ENCODE results near the gene XPR1. TPM values are rescaled to one million over a fixed set of nuclear protein-coding genes. Genes with fewer than 3 reads are reported as not detected.

Gene XPR1
- total and polyA plus RNA-seq, 2 donors (not counting 3 experiments of a cell fraction or from before 2014, with no cell fraction given): 23.9 to 26.7 TPM

DNA sequence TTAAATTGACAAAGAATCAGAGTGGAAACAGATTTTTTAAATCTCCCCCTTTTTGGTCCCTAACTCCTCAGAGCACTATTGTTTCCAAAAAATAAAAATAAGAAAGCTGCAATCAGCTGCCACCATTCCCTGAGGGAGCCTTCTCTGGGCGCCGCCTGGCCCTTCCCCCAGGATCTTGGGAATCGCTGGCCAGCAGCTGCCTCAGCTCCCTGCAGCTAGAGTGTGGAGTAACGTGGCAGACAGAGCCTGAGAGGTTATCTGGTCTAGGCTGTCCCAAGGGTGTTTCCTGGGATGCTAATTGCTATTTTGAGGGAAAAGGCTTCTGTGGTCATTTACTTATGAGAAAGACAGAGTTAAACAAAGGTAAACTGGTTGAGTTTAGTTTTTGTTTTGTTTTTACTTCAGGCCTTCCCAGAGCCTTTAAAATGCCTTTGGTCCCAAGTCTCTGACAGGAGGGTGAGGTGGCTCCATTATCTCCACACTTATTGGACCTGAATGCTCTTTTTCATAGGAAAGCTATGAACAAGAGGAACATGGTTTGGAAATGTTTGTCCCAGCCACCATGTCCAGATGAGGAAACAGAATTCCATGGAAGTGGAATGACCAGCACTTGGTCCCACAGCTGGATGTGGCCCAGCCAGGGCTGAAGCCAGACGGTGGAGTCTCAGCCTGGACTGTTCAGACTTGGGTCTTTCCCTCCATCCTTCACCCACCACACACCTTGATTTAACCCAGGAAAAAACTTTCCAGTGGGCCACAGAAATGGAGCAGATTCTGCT is 266.8 kb downstream of the XPR1 start:
- dilution Hi-C loops (cut with MboI; ENCODE audit: extremely low pct_ligation_motif_present, low sequenced_read_pairs) (no loop called here), intact Hi-C loops (cut with micrococcal nuclease) (loop anchor here (10.0 kb wide), 1 partner anchor 526 kb away; no protein-coding TSS in a partner anchor)
- Histone ChIP-seq H2AFZ (ENCODE audit: low read depth, low read length) (no peak overlapping the region), H3K9me3 (replicated peaks; ENCODE audit: control insufficient read depth, insufficient read depth, low read length) (no peaks in the 10 kb centered on the region), H3K9me1 (replicated peaks; ENCODE audit: control insufficient read depth, extremely low read depth, insufficient read depth, low read length) (no peaks in the 10 kb centered on the region), H3K4me1 (ENCODE audit: control insufficient read depth, extremely low read depth, insufficient read depth, low read length) (no peaks in the 10 kb centered on the region), H3K36me3 (ENCODE audit: control insufficient read depth in 2 of 2, extremely low read depth in 1 of 2, insufficient read depth in 2 of 2, low read length in 2 of 2) (no peaks in the 10 kb centered on the region), H3K9ac (replicated peaks; ENCODE audit: extremely low read depth, insufficient read depth, low read length) (no peak overlapping the region), H3K79me2 (ENCODE audit: control insufficient read depth, insufficient read depth, low read length) (no peaks in the 10 kb centered on the region), H4K20me1 (replicated peaks; ENCODE audit: control insufficient read depth, extremely low read depth, insufficient read depth, low read length) (no peaks in the 10 kb centered on the region), H3K4me3 (replicated peaks in 1 of 3; ENCODE audit: insufficient read depth in 1 of 3, low read depth in 1 of 3, low read length in 3 of 3) (no peak overlapping the region), H3K27me3 (ENCODE audit: control insufficient read depth in 2 of 2, insufficient read depth in 2 of 2, low read length in 2 of 2) (no peaks in the 10 kb centered on the region), H3K4me2 (ENCODE audit: insufficient read depth, low read length) (no peak overlapping the region), H3K27ac (ENCODE audit: insufficient read depth, low read depth, low read length) (no peak overlapping the region)
- no TSS peak for BruUV-seq (replicated peaks)
- TF ChIP-seq, protein P1, sequence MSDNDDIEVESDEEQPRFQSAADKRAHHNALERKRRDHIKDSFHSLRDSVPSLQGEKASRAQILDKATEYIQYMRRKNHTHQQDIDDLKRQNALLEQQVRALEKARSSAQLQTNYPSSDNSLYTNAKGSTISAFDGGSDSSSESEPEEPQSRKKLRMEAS (IDR thresholded peaks at IDR 0.05; ENCODE audit: insufficient read depth, insufficient read length): no peak
- TF ChIP-seq POLR2AphosphoS5 (IDR thresholded peaks at IDR 0.05; ENCODE audit: insufficient read depth, low read depth, low read length): no peak
- no peak for TF ChIP-seq JUN (IDR thresholded peaks at IDR 0.05; ENCODE audit: borderline replicate concordance, insufficient read depth, insufficient read length, low read depth)
- CTCF ChIA-PET: interaction anchor here (2.5 kb wide), 1 partner anchor 17 kb away, joined by 9 read pairs; no protein-coding TSS in a partner anchor
- DNase-seq (ENCODE audit: low read depth, low spot score): no peak
- POLR2A ChIA-PET: no interaction called here
- FAIRE-seq: no peak

DNA sequence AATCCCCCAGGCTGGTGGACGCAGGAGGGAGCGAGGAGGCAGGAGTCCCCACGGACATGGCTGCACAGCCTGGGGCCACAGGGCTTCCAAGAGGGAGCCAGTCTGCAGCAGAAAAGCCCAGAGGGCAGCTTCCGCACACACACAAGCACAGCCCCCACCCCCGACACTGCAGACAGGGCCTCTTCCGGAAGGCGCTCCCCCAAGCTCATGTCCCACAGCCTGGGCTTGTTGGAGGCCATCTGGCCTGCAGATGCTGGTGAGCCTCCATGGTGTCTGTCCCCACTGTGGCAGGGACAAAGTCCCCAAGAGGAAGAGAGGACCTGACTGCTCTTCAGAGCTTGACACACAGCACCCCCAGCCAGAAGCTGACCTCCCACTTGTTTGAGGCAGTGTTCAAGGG is 267.4 kb downstream of the XPR1 start:
- no peaks in the 10 kb centered on the region for H3K36me3 ChIP-seq (ENCODE audit: control insufficient read depth in 2 of 2, extremely low read depth in 1 of 2, insufficient read depth in 2 of 2, low read length in 2 of 2)
- TF ChIP-seq, protein P1 (IDR thresholded peaks at IDR 0.05; ENCODE audit: insufficient read depth, insufficient read length): no peak
- TF ChIP-seq POLR2A (IDR thresholded peaks at IDR 0.05; ENCODE audit: low read depth, low read length): no peak
- TF ChIP-seq JUN (IDR thresholded peaks at IDR 0.05; ENCODE audit: borderline replicate concordance, insufficient read depth, insufficient read length, low read depth): no peak
- TF ChIP-seq POLR2AphosphoS5 (IDR thresholded peaks at IDR 0.05; ENCODE audit: insufficient read depth, low read depth, low read length): no peak
- TF ChIP-seq FOS (IDR thresholded peaks at IDR 0.05; ENCODE audit: borderline replicate concordance, insufficient read depth, low read length): no peak
- no peak for TF ChIP-seq EZH2 (IDR thresholded peaks at IDR 0.05; ENCODE audit: borderline replicate concordance, low read depth, low read length, severe bottlenecking)
- TF ChIP-seq, protein P2, sequence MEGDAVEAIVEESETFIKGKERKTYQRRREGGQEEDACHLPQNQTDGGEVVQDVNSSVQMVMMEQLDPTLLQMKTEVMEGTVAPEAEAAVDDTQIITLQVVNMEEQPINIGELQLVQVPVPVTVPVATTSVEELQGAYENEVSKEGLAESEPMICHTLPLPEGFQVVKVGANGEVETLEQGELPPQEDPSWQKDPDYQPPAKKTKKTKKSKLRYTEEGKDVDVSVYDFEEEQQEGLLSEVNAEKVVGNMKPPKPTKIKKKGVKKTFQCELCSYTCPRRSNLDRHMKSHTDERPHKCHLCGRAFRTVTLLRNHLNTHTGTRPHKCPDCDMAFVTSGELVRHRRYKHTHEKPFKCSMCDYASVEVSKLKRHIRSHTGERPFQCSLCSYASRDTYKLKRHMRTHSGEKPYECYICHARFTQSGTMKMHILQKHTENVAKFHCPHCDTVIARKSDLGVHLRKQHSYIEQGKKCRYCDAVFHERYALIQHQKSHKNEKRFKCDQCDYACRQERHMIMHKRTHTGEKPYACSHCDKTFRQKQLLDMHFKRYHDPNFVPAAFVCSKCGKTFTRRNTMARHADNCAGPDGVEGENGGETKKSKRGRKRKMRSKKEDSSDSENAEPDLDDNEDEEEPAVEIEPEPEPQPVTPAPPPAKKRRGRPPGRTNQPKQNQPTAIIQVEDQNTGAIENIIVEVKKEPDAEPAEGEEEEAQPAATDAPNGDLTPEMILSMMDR (IDR thresholded peaks at IDR 0.05; ENCODE audit: extremely low read depth in 1 of 2, insufficient read depth in 1 of 2, low read depth in 1 of 2, low read length in 2 of 2): no peak
- TF ChIP-seq MYC (IDR thresholded peaks at IDR 0.05; ENCODE audit: low read depth, low read length): no peak
- no peak for TF ChIP-seq GATA2 (IDR thresholded peaks at IDR 0.05; ENCODE audit: insufficient read depth, insufficient read length, low read depth, low read length)
- no peaks in the 10 kb centered on the region for H3K4me1 ChIP-seq (ENCODE audit: control insufficient read depth, extremely low read depth, insufficient read depth, low read length)
- no peak overlapping the region for H3K9ac ChIP-seq (replicated peaks; ENCODE audit: extremely low read depth, insufficient read depth, low read length)
- no peak for DNase-seq (ENCODE audit: low read depth, low spot score)
- intact Hi-C loops (cut with micrococcal nuclease): loop anchor here (10.0 kb wide), 1 partner anchor 526 kb away; no protein-coding TSS in a partner anchor
- no peak overlapping the region for H3K4me3 ChIP-seq (replicated peaks in 1 of 3; ENCODE audit: insufficient read depth in 1 of 3, low read depth in 1 of 3, low read length in 3 of 3)
- no TSS peak for BruUV-seq (replicated peaks)
- H3K79me2 ChIP-seq (ENCODE audit: control insufficient read depth, insufficient read depth, low read length): no peaks in the 10 kb centered on the region
- H2AFZ ChIP-seq (ENCODE audit: low read depth, low read length): no peak overlapping the region
- H3K27me3 ChIP-seq (ENCODE audit: control insufficient read depth in 2 of 2, insufficient read depth in 2 of 2, low read length in 2 of 2): no peaks in the 10 kb centered on the region
- no peaks in the 10 kb centered on the region for H3K9me3 ChIP-seq (replicated peaks; ENCODE audit: control insufficient read depth, insufficient read depth, low read length)
- ChIA-PET POLR2A (no interaction called here), CTCF (interaction anchor here (2.5 kb wide), 1 partner anchor 17 kb away, joined by 9 read pairs; no protein-coding TSS in a partner anchor)
- no peak for FAIRE-seq
- H3K9me1 ChIP-seq (replicated peaks; ENCODE audit: control insufficient read depth, extremely low read depth, insufficient read depth, low read length): no peaks in the 10 kb centered on the region
- no peak overlapping the region for H3K4me2 ChIP-seq (ENCODE audit: insufficient read depth, low read length)
- H4K20me1 ChIP-seq (replicated peaks; ENCODE audit: control insufficient read depth, extremely low read depth, insufficient read depth, low read length): no peaks in the 10 kb centered on the region
- dilution Hi-C loops (cut with MboI; ENCODE audit: extremely low pct_ligation_motif_present, low sequenced_read_pairs): no loop called here
- H3K27ac ChIP-seq (ENCODE audit: insufficient read depth, low read depth, low read length): no peak overlapping the region

Measured in endothelial cell of umbilical vein (primary cell).